ENCODE measurements around the gene PSORS1C2.
"Not testable (repeated sequence)": the region's sequence is repeated elsewhere in the genome, so short reads cannot be mapped to it uniquely, and the experiment has no call there.

Gene PSORS1C2

DNA sequence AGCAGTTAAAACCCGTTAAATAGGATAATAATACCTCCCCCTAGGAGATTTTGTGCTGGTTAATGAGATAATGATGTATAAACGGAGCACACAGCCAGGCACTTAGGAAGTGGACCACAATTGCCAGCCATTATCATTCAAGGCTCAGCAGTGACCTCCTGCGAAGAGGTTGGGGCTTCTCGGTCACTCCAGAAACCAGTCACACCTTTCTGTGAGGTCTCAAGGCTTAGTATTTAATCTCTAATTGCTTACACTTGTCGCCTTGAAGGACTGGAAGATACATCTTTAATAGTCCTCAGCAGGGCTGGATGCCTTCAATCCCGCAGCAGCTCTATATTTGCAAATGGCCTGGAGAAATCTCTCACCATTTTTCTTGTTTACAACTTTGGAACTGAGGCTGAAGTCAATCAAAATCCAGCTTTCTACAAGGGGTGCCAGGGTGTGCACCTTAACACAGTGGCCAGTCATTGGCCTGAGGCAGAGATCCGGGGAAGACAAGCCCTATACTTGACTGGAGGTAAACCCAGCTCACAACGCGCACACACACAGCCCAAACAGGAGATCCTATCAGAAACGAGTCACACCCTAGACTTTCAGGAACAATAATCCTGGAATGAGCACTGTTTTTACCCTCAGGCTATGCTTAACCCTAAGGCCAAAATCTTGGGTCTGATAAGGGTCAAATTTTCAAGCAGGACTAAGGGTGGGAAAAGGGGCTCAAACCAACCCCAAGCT is 30.4 kb upstream of the PSORS1C2 start:
- DNase-seq = no peak
- in situ Hi-C loops (cut with MboI; ENCODE audit: low pct_unique_long_range_greater_than_20kb, low sequenced_read_pairs) = no loop called here

DNA sequence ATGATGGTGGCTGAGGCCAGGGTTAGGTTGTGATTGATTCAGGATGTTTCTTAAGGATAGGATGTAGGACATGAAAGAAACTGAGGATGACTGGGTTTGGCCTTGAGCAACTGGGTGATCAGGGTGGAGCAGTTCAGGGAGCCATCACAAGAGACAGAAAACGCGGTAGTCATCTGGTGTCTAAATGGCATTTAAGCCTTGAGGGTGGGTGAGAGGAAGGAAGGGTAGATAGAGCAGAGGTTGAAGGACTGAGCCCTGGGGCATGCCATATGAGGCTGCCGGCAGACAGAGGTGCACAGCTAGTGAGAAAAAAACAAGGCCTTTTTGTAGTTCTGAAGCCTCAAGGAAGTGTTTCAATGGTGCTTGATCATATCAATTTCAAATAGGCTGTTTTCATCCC is 29.7 kb upstream of the PSORS1C2 start:
- in situ Hi-C loops (cut with MboI; ENCODE audit: low pct_unique_long_range_greater_than_20kb, low sequenced_read_pairs) = no loop called here
- no peak for DNase-seq

DNA sequence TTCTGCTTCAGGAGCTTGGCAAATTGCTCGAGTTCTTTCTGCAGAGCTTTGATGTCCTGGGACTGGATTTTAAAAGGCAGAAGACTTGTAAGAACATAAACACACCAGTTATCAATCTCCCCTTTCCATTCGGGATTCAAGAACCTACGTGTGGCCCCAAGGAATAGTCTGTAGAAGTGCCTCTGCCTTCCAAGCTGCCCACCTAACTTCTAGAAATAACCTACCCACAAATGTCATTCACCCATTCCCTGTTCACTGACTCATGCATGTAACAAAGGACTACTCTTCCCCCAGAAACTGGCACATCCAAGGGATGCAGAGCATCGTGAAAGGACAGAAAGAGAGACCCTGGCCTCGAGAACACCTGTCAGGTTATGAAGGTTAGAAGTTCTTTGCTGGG is 27.1 kb upstream of the PSORS1C2 start:
- no peak for DNase-seq
- in situ Hi-C loops (cut with MboI; ENCODE audit: low pct_unique_long_range_greater_than_20kb, low sequenced_read_pairs) = no loop called here

DNA sequence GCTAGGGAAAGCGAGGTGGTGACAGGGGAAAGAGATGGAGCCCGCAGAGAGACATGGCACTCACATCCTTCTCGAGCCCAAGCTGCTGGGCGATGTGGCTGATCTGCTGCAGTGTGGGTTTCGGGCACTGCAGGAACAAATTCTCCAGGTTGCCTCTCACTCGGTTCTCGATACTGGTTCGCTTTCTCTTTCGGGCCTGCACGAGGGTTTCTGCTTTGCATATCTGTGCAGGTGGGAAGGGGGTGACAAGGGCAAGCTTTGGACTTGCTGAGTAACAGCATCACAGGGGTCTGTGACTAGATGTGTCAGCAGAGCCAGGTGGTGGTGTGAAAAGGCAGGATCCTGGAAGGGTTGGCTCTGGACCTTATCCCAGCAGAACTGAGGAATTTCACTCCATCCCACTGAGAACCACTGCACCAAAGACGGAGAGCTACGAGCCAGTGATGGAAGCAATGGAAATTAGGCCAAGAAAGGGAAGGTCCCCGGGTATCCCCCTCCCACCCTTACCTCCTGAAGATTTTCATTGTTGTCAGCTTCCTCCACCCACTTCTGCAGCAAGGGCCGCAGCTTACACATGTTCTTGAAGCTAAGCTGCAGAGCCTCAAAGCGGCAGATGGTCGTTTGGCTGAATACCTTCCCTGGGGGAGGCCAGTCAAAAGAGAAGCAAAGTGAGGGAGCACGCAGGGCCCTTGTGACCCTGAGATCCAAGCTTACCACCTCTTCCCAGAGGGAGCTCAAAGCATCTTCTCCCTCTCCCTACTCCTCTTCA is 26.4 kb upstream of the PSORS1C2 start:
- DNase-seq; in situ Hi-C loops (cut with MboI; ENCODE audit: low pct_unique_long_range_greater_than_20kb, low sequenced_read_pairs): not testable (repeated sequence)

DNA sequence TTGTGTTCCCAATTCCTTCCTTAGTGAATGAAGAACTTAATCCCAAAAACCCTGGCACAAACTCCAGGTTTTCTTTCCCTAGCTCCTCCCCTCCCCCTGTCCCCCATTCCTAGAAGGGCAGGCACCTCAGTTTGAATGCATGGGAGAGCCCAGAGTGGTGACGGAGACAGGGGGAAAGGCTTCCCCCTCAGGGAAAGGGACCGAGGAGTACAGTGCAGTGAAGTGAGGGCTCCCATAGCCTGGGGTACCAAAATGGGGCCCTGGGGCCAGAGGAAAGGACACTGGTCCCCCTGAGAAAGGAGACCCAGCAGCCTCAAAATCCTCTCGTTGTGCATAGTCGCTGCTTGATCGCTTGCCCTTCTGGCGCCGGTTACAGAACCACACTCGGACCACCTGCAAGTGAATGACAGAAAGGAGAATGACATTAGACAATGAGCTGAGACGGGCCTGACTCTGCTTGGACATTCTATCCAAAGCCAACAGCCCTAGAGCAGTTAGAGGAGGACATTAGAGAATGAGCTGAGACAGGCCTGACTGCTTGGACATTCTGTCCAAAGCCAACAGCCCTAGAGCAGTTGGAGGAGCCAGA is 25.7 kb upstream of the PSORS1C2 start:
- in situ Hi-C loops (cut with MboI; ENCODE audit: low pct_unique_long_range_greater_than_20kb, low sequenced_read_pairs); DNase-seq: not testable (repeated sequence)

DNA sequence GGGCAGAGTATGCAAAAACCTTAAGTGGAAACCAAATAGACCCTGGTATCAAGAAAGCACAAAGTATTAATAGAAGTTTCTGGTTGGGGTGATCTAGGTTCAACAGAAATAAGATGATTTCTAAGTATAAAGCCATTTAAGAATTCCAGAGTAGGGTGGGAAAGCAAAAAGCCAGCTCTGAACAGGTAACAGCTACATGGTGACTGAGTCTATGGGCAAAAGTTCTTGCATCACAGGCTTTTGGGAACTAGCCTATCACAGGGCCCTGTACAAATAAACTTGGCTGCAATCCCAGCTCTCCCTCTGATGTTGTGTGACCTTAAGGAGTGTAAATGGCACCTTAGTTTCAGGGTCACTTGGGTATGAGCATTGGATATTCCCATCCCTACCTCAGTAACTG is 25.1 kb upstream of the PSORS1C2 start:
- in situ Hi-C loops (cut with MboI; ENCODE audit: low pct_unique_long_range_greater_than_20kb, low sequenced_read_pairs) = no loop called here
- DNase-seq = no peak

DNA sequence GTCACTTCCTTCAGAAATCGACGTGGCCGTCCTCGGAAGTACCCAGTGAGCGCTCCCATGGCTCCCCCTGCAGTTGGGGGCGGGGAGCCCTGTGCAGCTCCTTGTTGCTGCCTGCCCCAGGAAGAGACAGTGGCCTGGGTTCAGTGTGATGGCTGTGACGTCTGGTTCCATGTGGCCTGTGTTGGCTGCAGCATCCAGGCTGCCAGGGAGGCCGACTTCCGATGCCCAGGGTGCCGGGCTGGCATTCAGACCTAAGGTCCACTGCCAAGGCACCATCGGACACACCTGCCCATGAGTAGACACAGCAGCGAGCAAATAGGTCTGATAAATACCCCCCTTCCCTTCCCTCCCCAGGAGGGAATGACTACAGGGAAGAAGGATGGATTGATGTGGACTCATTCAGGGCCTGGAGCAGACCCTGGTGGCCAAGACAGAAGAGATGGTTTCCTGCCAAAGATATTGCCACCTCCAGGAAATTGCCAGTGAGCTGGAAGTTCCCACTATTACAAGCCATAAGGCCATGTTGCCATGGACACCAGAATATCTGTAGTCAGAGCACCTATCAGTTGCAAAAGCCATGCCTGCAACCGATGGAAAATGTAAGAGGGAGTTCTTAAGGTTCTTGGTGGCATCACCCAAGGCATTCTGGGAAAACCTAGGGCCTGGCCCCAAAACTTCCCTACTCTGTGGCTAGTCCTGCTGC is 23.7 kb upstream of the PSORS1C2 start:
- no peak for DNase-seq
- in situ Hi-C loops (cut with MboI; ENCODE audit: low pct_unique_long_range_greater_than_20kb, low sequenced_read_pairs) = no loop called here

DNA sequence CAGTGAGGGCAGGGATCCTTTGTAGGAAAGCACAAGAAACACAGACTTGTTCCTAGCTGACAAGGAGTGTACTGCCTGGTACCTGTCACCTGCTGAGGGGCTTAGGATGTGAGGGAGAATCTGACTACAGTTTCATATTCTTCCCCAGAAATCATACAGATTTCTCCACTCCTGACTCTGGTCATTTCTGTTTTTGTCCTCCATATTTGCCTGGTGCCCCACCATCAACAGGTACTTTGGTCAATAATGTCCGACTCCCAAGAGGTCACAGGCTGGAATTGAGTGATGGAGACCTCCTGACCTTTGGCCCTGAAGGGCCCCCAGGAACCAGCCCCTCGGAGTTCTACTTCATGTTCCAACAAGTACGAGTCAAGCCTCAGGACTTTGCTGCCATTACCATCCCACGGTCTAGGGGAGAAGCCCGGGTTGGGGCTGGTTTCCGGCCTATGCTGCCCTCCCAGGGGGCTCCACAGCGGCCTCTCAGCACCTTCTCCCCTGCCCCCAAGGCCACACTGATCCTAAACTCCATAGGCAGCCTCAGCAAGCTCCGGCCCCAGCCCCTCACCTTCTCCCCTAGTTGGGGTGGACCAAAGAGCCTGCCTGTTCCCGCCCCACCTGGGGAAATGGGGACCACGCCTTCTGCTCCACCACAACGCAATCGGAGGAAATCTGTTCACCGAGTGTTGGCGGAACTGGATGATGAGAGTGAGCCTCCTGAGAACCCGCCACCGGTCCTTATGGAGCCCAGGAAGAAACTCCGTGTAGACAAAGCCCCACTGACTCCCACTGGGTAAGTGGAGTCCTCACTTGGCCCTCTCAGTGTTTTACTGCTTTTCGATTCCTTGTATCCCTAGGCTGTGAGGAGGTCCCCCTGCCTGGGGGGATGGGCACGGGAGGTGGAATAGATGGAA is 22.6 kb upstream of the PSORS1C2 start:
- in situ Hi-C loops (cut with MboI; ENCODE audit: low pct_unique_long_range_greater_than_20kb, low sequenced_read_pairs) = no loop called here
- no peak for DNase-seq

DNA sequence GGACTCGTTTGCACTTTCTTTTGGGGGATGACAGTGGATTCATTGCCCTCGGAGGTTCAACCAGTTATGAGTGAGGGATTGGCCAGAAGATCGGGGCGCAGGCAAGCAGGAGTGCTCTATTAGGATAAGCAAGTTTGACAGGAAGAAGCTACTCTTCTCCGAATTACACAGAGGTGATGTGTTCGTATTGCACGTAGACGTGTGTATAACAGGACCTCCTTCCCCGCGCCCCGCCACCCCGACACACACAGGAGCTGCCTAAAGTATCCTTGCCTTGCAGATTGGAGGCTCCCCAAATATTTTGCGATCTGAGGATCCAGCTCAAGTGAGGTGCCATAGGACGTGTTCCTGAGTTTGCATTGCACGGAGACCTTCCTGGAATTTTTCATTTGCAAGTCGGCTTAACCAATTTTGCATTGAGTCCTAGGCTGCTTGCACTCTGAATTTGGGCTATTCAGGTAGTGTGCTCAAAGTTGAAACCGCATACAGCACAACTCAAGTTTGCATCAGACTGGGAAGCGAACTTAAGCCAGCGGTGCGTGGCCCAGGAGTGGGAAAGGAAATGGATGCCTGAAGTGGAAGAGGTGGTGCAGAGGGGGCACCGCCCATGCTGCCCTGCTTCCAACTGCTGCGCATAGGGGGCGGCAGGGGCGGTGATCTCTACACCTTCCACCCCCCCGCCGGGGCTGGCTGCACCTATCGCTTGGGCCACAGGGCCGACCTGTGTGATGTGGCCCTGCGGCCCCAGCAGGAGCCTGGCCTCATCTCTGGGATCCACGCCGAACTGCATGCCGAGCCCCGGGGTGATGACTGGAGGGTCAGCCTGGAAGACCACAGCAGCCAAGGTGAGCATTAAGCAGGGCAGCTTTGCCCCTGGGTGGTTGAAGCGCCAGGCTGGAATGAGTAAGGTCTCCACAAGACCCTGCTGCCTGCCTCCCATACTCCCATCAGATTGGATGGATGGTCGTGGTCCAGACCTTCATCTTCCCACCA is 20.3 kb upstream of the PSORS1C2 start:
- peak; percentile 35 for DNase-seq

DNA sequence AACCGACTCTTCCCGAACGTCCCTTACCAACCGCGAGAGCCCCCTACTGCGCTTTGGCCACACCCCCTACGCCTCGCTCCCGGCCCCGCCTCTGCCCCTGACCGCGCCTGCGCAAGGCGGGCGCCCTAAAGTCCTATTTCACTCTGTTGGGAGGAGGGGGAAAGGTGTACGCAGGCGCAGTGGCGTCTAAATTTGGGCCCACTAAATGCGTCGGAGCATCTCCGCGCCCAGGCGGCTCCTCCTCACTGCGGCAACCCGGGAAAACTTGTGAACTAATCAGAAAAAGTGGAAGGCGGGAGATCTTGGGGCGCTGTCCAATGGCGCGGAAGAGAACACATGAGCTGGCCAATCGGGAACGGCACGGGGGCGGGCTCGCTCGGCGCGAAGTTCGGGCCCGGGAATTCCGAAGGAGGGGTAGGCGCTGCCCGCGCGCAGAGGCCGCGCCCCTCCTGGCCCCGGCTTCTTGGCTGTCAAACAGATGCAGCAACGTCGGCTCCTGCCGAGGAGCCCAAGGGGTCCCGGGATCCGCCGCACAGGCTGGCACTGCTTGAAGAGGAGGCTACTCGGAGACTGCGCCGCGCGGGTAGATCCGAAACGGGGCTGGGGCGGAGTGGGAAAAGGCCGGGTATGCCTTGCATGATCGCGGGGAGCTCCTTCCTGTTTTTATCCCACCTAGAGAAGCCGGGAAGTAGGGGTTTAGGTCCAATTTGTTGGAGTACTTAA is 19.4 kb upstream of the PSORS1C2 start, which contains the start of gene TCF19:
TSS of gene TCF19 (plus strand) at position 450 of the 723 bp plus-strand sequence. CDS start 881 bp downstream, outside the sequence.
- in situ Hi-C loops (cut with MboI; ENCODE audit: low pct_unique_long_range_greater_than_20kb, low sequenced_read_pairs) = no loop called here
- DNase-seq = peak; percentile 100

More for the DNA sequence above, 20.3 kb upstream of the PSORS1C2 start:
- in situ Hi-C loops (cut with MboI; ENCODE audit: low pct_unique_long_range_greater_than_20kb, low sequenced_read_pairs) = no loop called here

DNA sequence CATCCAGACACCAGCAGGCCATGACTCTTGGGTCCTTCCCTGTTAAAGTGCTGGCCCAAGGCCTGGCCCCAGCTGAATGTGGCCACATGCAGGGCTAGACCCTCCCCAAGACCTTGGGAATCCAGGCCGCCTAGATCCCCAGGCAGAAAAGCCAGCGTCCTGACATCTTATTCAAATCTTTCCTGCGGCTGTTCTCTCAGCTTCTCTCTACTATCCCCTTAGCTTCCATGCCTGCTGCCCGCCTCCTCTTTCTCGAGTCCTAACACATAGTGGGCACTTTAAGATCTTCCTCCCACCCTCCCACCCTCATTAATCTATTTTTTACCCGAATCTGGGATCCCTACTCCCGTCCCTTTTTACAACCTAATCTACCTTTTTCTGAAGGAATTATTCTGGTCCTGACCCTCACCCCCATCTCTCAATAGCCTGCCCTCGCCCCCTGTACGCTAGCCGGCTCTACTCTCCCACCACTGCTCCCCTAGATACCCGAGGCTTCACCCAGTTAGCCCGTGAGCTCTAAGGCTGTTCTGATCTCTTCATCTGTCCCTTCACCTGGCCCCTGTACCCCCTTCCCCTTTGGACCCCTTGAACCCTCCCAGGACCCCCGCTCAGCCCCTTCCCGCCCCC is 18.8 kb upstream of the PSORS1C2 start, which contains the start of gene CCHCR1:
TSS of gene CCHCR1 (minus strand) at position 290 of the 627 bp plus-strand sequence. CDS start at position 88, 202 bp downstream.
- in situ Hi-C loops (cut with MboI; ENCODE audit: low pct_unique_long_range_greater_than_20kb, low sequenced_read_pairs) = no loop called here
- no peak for DNase-seq

DNA sequence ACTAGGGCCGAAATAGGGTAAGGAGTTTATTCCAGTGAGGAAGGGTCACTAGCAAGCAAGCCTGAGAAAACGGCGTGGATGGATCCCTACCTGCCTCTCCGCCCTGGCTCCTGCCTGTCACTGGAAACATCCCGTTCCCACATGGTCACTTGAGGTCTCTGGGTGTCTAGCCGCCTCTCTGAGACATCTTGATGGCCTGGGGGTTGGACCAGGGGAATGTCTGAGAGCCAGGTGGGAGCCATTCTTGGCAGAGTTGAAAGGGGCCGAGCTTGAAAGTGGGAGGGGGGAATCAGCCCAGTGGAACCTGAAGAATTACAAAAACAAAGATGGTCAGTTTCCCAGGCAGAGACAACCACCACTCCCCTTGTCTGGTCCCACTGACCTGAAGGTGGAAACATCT is 17.8 kb upstream of the PSORS1C2 start:
- no peak for DNase-seq
- in situ Hi-C loops (cut with MboI; ENCODE audit: low pct_unique_long_range_greater_than_20kb, low sequenced_read_pairs) = no loop called here

DNA sequence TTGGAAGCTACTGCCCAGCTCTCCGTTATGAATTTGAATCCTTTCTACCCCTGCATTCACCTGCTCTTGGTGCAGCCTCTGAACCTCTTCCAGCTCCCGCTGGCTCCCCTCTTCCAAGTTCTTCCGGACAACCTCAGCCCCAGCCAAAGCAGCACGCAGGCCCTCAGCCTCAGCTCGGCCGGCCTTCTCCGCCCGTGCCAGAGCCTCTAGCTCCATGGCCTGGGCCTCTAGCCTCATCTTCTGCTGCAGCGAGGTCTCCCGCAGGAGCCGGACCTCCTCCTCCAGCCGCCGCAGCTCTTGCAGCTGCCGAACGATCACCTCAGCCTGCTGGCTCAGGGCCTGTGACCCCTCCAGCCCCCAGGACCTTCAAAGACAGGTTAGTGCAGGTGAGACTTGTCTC is 15.6 kb upstream of the PSORS1C2 start:
- in situ Hi-C loops (cut with MboI; ENCODE audit: low pct_unique_long_range_greater_than_20kb, low sequenced_read_pairs) = no loop called here

DNA sequence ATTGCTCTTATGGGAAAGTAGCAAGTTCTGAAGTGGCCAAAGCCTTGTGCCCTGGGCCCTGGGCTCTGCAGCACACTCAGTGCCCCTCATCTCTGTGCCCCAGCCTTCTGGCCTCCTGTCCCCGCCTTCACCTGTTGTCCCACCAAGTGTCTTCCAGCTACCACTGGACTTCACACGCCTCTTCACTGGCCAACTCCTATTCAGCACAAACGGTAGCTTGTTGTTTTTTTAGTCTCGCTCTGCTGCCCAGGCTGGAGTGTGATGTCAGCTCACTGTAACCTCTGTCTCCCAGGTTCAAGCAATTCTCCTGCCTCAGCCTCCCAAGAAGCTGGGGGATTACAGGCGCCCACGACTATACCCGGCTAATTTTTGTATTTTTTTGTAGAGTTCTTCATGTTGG is 13.9 kb upstream of the PSORS1C2 start:
- in situ Hi-C loops (cut with MboI; ENCODE audit: low pct_unique_long_range_greater_than_20kb, low sequenced_read_pairs) = no loop called here
- DNase-seq = no peak

More for the DNA sequence above, 15.6 kb upstream of the PSORS1C2 start:
- DNase-seq = no peak

DNA sequence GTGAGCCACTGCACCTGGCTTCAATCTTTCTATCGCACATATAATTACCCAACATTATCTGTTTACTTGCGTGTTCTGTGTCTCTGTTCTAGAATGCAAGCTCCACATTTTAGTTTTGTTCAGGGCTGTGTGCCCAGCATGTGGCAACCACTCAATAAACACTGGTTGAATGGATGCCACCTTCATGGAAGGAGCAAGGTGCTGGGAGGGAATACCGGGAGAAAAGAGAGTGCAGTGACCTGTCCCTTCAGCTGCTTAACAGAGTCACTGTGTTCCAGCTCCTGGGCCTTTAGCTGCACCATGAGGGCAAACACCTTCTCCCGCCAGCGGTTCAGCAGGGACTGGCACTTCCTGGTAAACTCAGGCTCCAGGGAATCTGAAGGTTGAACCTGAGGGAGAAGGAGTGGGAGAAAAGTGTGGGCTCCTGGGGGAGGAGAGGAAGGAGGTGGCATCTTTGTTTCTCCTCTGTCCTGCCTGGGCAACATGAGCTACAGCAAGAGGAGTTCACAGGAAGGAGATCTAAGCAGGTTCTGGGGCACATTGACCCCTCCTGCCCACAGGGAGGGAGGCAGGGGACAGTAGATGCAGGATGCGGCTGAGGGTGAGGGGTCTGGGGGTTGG is 11.1 kb upstream of the PSORS1C2 start:
- in situ Hi-C loops (cut with MboI; ENCODE audit: low pct_unique_long_range_greater_than_20kb, low sequenced_read_pairs) = no loop called here
- DNase-seq = no peak

DNA sequence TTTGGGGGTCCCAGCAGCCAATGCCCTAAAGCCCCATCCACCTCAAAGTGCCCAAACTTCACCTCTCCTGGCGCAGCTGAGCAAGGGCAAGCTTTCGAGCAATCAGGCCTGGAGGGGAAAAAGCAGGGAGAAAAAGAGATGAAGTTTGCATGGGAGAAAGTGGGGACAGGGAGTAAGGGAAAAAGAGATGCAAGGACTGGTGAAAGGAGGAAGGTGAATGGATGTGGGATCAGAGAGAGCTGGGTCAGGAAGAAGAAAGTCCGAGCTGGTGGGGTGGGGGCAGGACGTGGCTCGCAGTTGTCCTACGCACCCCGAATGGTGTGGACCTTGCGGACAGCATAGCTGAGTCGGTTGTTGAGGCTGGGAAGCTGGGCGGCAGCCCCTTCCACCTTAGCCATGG is 6.5 kb upstream of the PSORS1C2 start:
- no peak for DNase-seq
- in situ Hi-C loops (cut with MboI; ENCODE audit: low pct_unique_long_range_greater_than_20kb, low sequenced_read_pairs) = no loop called here

Data from KBM-7 (cell line).